HG03378 (cell line): ENCODE data around the gene FBXL17.

Experiments used
- ATAC-seq: cut with Tn5 transposase; IDR thresholded peaks from one replicate; pipeline ENCODE4 v1.9.1; 2021; ENCODE audit warnings: mild to moderate bottlenecking, moderate library complexity; ENCODE audit not compliant: unreplicated experiment

Gene FBXL17

GRCh38 chr5:108375768-108376167 is 6.1 kb downstream of the FBXL17 start:
- no peak for ATAC-seq

- ATAC-seq: no peak
Measured at GRCh38 chr5:108373426-108373825, 8.5 kb downstream of the FBXL17 start.

- ATAC-seq: no peak
Measured at GRCh38 chr5:108372369-108372768, 9.5 kb downstream of the FBXL17 start.

GRCh38 chr5:108371263-108371662 is 10.6 kb downstream of the FBXL17 start:
- ATAC-seq: no peak

GRCh38 chr5:108369167-108369566 is 12.7 kb downstream of the FBXL17 start:
- no peak for ATAC-seq

- ATAC-seq: no peak
Measured at GRCh38 chr5:108367679-108368334, 14.1 kb downstream of the FBXL17 start.

- no peak for ATAC-seq
Measured at GRCh38 chr5:108366500-108366899, 15.4 kb downstream of the FBXL17 start.

- ATAC-seq: no peak
Measured at GRCh38 chr5:108361771-108362170, 20.1 kb downstream of the FBXL17 start.

- ATAC-seq: no peak
Measured at GRCh38 chr5:108361239-108361638, 20.7 kb downstream of the FBXL17 start.

GRCh38 chr5:108360280-108360679 is 21.6 kb downstream of the FBXL17 start:
- ATAC-seq: no peak

- no peak for ATAC-seq
Measured at GRCh38 chr5:108356286-108356685, 25.6 kb downstream of the FBXL17 start.

- no peak for ATAC-seq
Measured at GRCh38 chr5:108353087-108353486, 28.8 kb downstream of the FBXL17 start.

- peak; percentile 91 for ATAC-seq
Measured at GRCh38 chr5:108345541-108346171, 36.2 kb downstream of the FBXL17 start.

GRCh38 chr5:108344103-108344822 is 37.6 kb downstream of the FBXL17 start:
- ATAC-seq: no peak

GRCh38 chr5:108341866-108342265 is 40.0 kb downstream of the FBXL17 start:
- ATAC-seq: no peak

- ATAC-seq: no peak
Measured at GRCh38 chr5:108340131-108340530, 41.8 kb downstream of the FBXL17 start.

- no peak for ATAC-seq
Measured at GRCh38 chr5:108339220-108339619, 42.7 kb downstream of the FBXL17 start.

GRCh38 chr5:108334225-108334624 is 47.7 kb downstream of the FBXL17 start:
- ATAC-seq: no peak

- ATAC-seq: no peak
Measured at GRCh38 chr5:108326982-108327381, 54.9 kb downstream of the FBXL17 start.

GRCh38 chr5:108324886-108325285 is 57.0 kb downstream of the FBXL17 start:
- ATAC-seq: no peak

GRCh38 chr5:108321341-108321740 is 60.6 kb downstream of the FBXL17 start:
- ATAC-seq: no peak

GRCh38 chr5:108320231-108320630 is 61.7 kb downstream of the FBXL17 start:
- ATAC-seq: no peak
